NCI-H82 treated with DMSO at 0.1 percent for 48 hours (cell line): ENCODE data around the gene RDM1.
"Not testable (repeated sequence)": the region's sequence is repeated elsewhere in the genome, so short reads cannot be mapped to it uniquely, and the experiment has no call there.

ENCODE experiments used
- DNase-seq: peaks from one replicate; lab custom pipeline; 2025; ENCODE audit not compliant: unreplicated experiment; lab: John Stamatoyannopoulos, UW

RDM1 gene

DNA sequence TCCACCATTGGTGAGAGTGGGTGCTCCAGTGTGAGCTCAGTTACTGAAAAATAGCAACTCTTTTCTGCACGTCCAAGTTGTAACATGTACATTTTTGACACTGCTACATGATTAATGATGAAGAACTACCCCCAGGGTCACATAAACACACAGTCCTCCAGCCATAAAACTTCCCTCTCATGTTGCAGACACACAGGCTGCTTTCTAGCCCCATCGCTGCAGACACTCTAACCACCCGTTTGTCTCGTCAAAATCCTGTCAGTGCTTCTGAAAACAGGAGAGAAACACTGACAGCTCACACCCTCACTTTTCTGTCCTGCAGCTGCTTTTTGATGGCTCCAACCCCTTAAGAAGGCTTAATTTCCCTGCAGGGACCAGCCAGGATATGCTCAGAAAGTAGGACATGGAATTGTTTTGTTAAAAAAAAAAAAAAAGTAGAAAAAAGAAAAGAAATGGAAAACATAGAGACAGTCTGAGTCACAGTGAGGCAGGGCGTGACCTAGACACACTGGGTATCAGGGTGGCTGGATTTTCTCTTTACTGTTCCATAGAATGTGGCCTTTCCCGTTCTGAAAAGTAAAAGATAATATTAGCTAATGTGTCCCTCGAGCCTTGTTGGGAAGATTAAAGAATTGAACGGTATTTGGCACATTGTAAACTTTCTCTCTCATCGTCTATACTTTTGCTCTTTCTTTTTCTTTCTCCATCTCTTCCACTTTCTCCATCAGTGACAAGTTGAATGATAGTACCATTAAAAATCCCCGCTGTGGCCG is 29.7 kb downstream of the RDM1 start:
- no peak for DNase-seq

DNA sequence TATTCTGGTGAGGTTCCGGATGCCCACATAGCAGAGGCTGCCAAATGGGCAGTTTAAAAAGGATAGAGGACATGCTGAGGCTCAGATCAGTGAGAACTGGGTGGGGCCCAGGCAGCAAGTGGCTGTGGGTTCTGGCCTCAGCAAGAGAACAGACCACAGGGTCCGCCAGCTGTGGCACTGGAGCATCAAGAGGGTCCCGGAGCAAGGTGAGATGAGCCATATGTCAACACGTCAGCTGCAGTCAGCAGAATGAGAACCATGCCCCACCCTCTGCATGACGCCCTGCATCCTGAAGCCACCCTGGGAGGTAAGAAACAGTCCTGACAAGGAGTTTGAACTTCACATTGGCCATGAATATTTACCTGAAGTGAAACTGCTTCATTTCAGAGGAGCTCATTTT is 30.3 kb downstream of the RDM1 start:
- DNase-seq = no peak

DNA sequence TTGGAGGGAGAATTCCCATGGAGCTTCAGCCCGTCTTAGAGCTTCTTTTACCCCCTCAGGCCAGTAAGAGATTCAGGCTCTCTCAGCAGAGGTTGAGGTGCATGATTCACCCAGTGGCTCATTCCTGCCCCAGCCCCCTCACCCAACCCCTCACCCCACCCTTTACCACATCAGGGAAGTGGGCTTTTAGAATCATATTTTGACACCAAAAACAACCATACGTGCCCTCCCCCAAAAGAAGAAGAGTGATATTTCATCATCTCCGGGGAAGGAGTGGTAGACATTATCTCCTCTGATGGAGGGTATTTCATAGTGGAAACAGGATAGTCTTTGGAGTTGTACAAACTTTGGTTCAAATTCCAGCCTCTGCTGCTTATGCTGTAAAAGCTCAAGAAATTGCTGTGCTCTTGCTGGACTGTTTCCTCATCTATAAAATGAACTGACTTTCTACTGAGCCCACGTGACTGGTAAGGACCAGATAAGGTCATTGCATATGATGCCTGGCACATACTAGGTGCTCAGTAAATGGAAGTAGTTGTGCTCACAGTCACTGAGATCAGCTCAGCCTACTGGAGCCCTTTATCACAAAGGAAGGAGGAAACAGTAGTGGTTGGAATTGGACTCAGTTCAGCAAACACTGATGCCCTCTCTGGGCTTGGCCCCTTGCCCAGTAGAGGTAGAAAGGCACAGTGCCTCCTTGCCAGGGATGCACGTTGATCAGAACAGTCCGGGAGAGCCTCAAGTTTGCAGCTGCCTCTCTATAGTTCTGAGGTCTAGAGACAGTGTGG is 32.1 kb downstream of the RDM1 start:
- DNase-seq = no peak

DNA sequence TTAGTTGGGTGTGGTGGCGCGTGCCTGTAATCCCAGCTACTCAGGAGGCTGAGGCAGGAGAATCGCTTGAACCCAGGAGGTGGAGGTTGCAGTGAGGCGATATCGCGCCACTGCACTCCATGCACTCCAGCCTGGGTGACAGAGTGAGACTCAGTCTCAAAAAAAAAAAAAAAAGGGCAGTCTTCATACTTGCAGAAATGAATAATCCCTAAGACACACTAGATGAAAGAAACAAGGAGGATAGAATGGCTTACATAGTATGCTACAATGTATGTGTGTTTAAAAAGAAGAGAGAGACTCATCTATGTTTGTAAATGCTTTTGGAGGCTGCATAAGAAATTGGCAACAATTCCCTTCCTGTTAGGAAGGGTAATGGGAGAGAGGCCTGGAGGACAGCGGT is 32.8 kb downstream of the RDM1 start:
- not testable (repeated sequence) for DNase-seq

DNA sequence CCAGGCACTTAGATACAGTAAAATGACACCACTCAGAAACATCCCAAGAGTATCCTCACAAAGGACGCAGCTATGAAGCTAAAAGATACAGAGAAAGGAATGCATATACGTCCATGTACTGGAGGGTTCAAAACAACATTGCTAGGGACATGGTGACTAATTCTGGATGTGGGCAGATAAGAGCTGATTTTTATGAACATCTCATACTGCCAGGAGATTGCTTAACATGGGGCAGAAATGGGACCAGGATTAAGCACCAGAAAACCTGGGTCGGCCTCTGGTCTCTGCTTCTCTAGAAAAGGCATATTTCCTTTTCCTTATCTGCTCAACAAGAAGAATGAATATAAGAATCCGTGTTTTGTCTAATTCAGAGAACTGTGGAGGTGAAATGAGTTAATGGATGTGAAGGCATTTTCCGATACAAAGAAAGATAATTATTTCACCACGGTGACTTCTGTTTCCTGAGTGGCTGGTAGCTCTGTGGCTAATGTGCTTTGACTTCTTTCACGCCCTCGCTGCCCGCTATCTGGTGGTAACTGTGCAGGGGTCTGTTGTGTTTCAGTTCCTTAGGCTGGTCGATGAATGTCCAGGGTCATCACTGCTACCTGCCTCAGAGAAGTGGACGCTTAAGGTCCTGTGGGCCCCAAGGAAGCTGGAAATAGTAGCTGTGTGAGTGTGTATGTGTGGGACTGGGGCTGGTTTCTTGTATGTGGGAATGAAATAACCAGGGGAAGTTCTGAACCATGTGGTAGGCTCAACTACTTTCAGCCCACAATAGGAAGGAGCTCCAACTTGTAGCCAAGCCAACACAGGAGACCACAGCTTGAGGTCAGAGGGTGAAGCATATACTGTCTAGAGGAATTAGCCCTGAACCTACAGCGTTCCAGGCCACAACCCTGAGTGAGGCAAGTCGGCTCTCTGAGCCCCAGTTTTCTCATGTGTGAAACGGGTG is 34.7 kb downstream of the RDM1 start:
- no peak for DNase-seq

DNA sequence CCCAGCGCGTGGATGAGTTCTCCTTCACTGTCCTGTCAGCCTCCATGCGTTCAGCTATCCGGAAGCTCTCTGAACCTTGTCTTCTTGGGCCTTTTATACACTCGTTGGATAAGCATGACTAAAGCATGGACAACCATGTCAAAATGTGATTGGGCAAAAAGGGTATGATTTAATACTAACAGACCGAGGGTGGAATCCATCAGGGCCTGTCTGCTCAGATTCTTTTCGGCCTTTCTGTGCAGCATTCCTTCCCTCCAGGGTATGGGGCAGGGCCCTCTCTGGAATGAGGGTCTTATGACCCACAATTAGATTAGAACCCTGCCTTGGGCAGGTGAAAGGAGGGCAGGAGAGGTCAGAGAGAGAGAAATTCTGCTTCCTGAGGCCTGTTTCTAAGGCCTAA is 36.4 kb downstream of the RDM1 start:
- DNase-seq = no peak

DNA sequence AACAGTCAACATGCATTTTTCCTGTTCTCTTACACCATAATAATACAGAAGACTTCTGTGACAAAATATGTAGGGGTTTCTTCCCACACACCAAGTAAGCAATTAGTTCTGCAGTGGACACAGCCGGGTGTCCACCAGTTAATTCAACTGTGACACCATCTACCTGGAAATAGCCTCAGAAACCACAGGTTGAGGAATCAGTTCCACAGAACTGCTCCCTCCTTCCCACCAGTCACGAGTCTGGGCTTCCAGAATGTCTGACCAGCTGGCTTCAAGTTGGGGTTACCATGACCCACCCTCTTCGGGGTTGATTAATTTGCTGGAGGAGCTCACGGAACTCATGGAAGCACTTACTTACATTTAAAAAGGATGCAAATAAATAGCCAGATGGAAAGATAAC is 36.8 kb downstream of the RDM1 start:
- no peak for DNase-seq

DNA sequence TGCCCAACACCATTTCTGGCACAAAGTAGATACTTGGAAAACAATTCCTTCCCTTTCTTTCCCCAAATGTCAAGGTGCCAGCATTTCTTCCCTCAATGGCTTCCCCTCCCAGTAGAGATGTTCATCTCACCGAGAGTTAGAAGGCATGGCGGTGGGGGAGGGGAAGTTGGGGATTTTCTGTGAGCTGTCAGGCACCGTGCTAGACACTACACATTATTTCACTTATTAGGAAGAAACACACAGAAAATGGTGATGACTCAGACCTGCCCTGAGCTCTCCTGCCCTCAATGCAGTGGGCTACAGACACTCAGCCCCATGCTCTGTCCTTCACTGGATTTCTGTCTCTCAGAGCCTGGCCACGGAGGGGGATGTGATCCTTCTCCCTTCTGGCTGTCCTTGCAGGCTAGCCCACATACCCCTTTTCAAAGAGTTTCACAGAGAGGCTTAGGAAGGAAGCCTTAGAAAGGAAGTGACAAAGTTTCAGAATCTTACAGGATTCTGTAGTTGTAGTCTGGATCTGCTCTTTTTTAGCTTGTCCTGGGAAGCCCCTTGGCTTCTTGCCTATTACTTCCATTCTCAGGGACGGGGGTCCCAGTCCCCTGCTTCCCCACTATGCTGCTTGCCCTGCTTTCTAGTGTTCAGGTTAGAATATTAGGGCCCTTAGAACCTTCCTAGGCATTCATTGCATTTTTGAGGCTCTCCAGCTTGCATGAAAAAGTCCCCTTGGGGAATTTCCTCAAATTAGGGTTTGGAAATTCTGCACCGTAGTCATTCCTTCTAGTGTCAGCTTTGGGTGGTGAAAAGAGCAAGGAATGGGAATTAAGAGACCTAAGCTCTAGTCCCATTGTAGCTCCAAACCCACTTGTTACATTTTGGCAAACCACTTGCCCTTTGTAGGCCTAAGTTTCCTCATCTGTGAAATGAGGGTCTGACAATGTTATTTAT is 38.2 kb downstream of the RDM1 start:
- DNase-seq = no peak

DNA sequence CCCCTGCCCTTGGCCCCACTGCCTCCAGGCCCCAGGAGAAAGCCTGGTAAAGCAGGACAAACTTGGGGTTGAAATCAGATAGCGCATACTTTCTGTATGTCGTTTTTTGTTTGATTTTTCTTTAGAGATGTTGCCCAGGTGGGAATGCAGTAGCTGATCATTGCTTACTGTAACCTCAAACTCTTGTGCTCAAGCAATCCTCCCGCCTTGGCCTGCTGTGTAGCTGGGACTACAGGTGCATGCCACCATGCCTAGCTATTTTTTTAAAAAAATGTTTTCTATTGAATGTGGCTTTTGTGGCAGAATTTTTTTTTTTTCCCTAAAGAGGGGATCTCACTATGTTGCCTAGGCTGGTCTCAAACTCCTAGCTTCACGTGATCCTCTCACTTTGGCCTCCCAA is 39.3 kb downstream of the RDM1 start:
- DNase-seq = no peak

DNA sequence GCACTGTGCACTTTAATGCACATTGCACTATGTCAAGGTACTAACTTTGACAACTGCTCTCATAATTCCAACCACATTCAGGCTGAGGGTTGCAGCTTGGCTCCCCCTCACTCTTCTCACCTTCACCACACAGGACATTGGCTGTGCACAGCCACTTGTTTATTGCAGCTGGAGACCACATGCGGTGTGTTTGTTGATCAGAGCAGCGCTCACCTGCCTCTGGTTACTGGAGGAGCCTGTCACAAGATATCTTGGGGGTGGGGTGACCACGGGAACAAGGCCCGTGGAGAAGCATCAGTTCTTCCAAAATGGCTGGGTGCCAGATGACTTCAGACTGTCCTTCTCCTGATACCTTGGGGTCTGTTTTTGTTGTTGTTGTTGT is 39.8 kb downstream of the RDM1 start:
- no peak for DNase-seq

DNA sequence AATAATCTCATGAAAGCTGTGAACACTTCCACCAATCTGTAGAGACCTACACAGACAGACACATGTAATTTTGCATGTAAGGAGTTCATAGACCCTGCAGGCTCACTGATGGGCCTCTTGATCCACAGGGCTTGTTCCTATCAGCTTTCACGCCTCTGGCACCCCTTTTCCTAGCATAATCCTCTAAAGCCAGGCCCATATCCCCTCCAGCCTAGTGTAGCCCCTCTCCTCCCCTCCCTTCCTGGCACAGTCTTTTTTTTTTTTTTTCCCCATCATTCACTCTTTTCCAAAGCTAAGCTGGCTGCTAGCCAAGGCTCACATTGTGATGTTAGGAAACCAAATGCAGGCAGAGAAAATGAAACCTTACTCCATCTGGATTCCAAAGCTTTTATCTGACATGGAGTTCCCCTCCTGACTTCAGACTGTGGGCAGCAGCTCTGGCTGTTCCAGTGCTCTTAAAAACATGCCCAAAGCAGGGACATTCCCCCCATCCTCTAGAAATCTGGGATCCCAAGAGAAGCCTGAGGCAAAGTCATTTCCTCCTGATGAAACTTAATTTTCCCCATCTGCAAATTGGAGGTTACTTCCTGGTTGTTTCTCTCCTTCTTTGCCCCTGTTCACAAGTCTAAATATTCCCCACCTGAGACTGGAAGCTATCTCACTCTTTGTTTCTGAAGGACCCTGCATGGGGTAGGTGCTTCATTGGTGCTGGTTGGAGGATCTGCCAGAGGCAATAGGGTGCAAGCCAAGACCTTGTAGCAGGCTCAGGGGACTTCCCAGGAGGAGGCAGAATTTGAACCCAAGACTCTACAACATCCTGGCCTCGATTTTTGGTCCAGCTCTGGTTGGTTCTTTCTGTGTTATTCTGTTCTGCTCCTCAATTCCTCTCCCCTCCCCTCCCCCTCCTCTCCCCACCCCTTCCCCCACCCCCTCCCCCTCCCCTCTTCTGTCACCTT is 40.5 kb downstream of the RDM1 start:
- no peak for DNase-seq

DNA sequence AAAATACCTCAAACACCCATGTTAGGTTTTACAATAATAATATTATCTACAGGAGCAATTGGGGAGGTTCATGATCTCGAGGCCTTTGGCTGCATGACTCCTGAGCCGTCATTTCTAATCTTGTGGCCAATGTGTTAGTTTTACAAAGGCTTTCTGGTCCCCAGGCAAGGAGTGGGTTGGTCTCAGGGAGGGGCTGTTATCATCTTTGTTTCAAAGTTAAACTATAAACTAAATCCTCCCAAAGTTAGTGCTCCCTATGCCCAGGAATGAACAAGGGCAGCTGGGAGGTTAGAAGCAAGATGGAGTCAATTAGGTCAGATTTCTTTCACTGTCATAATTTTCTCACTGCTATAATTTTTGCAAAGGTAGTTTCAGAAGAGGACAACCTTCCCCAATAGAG is 41.3 kb downstream of the RDM1 start:
- no peak for DNase-seq

DNA sequence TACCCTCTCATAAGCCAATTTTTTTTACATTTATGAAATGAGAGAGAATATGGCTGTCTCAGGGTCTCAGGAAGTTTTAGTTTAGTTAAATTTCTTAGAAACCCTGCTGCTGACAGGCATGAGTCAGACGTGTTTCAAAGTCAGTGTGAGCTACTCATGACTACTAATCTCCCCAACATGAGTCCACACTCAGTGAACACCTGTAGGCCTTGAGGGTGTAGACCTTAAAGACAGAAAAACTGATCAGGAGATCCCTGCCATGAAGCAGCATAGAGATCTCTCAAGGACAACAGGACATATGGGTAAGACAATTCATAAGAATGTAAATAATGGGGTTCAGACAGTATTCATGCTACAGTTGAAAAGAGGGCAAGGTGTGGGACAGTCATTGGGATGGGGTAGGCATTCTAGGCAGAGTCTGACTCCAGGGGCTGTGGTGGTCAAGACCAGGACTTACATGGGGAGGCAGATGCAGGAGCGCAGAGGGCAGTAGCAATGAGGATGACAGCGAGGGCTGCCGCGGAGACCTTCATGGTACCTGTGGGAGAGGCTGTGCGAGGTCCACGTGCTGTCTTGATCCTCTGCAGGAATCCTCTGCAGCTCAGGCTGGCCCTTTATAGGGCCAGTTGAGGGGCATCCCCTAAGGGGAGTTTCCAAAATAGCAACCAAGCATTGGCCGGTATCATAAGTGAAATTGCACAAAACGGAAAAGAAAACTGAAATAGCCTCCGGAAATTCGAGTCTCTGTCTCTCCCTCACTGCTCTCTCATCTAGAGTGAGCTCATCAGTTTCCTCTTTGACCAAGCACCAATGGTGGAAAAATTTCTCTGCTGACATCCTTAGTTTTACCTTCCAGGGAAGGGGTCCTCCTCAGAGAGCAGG is 50.6 kb downstream of the RDM1 start, which contains the start of gene CCL5:
CCL5 (minus strand) TSS at position 588 of the 882 bp plus-strand sequence.
- DNase-seq = no peak

DNA sequence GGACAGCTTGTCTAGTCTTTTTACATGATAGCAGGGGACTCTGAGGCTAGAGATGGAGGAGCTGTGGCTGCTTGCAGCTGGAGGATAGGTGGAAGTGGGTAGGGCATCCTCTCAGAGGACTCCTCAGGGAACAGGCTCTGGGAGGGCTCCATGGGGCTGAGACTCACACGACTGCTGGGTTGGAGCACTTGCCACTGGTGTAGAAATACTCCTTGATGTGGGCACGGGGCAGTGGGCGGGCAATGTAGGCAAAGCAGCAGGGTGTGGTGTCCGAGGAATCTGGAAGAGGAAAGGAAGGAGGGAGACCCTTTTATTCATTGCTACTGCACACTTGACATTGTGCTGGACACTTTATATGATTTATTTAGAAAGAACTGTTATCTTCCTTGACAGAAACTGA is 52.2 kb downstream of the RDM1 start:
- no peak for DNase-seq

DNA sequence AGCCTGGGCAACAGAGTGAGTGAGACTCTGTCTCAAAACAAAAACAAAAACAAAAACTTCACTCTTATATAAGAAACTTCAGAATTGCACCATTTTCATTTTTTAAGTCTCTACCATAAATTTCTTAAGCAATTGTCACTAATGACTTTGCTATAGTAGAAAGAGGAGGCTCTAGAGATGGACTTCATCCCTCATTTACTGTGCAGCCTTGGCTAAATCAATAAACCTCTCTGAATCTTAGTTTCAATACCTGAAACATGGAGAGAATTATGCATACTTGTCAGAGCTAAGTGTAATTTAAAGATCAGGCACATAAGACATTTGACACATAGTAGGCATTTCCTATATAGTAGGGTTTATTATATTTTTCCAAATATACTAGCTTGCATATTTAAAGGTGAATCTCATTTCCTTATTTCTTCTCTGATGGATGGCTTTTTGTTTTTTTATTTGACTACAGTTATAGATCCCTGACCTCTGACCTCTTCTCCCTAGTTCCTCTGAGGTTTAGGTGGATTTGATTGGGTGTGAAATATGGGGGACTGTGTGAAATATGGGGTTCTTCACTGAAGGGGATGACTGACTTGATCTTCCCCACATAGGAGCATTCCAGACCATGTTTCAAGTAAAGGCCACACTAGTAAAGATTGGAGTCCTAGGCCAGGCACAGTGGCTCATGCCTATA is 53.1 kb downstream of the RDM1 start:
- DNase-seq = no peak

DNA sequence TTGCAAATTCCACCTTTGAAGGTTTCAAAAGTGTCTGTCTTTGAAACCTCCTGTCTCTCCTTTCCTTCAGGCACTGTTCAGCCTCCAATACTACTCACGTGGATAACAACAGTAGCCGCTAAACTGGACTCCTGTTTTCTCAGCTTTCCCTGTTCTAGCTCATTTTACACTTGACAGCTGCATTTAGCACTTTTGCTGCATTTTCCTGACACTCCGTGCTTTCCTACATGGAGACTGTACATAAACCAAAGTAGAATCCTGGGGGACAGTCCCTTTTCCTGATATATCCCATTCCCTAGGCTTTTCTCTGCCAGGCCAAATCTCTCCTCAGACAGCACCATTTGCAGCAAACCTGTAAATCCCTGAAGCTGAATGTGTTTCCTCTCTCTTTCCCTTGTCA is 54.0 kb downstream of the RDM1 start:
- no peak for DNase-seq

DNA sequence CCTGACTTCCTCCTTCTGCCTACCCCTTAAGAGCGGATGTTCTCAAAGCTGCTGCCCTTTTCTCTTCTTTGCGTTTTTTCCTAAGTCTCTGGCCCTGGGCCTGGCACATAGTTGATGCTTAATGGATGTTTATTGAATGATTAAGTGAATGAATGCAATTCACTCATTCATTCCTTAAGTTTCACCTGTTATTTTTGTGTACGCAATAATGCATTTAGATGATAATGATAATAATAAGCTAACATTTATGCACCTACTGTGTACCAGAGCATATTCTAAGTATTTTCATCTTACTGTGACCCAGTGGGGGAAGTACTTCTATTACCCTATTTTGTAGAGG is 54.8 kb downstream of the RDM1 start:
- DNase-seq = no peak
